Neural cell (in vitro differentiated cells): Measurements from ENCODE around the gene CISH. TPM values are rescaled to one million over a fixed set of nuclear protein-coding genes. Genes with fewer than 3 reads are reported as not detected.

Source experiments
- H2AFZ ChIP-seq: fragments of 200-600, 300-800 bp; sonication (generic), shearing (Covaris generic); 2 replicates; pipeline ENCODE4 v1.6.0; 2014; ENCODE audit warnings: low read depth, mild to moderate bottlenecking, antibody characterized with exemption, low read length, moderate library complexity
- H3F3A ChIP-seq: fragments of 200-600 bp; shearing (Covaris generic); 2 replicates; pipeline ENCODE4 v1.6.1; 2016; ENCODE audit warnings: mild to moderate bottlenecking, moderate library complexity, mixed read lengths, antibody characterized with exemption, low read length; ENCODE audit not compliant: insufficient read depth, poor library complexity, severe bottlenecking
- H3K27ac ChIP-seq: fragments of 200-600, 300-800 bp; sonication (generic), shearing (Covaris generic); 2 replicates; pipeline ENCODE4 v1.5.1; 2014; ENCODE audit warnings: mild to moderate bottlenecking, low read length, moderate library complexity
- H3K27me3 ChIP-seq: fragments of 300-800, 200-600 bp; sonication (generic), shearing (Covaris generic); 2 replicates; pipeline ENCODE4 v1.6.0; 2014; ENCODE audit warnings: mild to moderate bottlenecking, low read depth, low read length, moderate library complexity; ENCODE audit not compliant: insufficient read depth
- H3K36me3 ChIP-seq: fragments of 300-800, 200-600 bp; sonication (generic), shearing (Covaris generic); 2 replicates; pipeline ENCODE4 v1.5.1; 2014; ENCODE audit warnings: mild to moderate bottlenecking, antibody characterized with exemption, low read length, moderate library complexity; ENCODE audit not compliant: insufficient read depth
- H3K4me2 ChIP-seq: fragments of 300-800, 200-600 bp; sonication (generic), shearing (Covaris generic); 2 replicates; pipeline ENCODE4 v1.6.0; 2014; ENCODE audit warnings: mild to moderate bottlenecking, low read length
- H3K4me3 ChIP-seq: fragments of 300-800, 200-600 bp; sonication (generic), shearing (Covaris generic); 2 replicates; pipeline ENCODE4 v1.5.1; 2014; ENCODE audit warnings: mild to moderate bottlenecking, low read length, moderate library complexity
- H3K79me2 ChIP-seq: fragments of 200-600 bp; shearing (Covaris generic); replicated peaks from 2 replicates; pipeline ENCODE4 v1.6.0; 2014; ENCODE audit warnings: mild to moderate bottlenecking, low read length, moderate library complexity; ENCODE audit not compliant: insufficient read depth
- H3K9ac ChIP-seq: fragments of 300-800, 200-600 bp; sonication (generic), shearing (Covaris generic); 2 replicates; pipeline ENCODE4 v1.6.1; 2016; ENCODE audit warnings: mild to moderate bottlenecking, low read length, mixed read lengths
- H3K9me2 ChIP-seq: fragments of 200-600 bp; shearing (Covaris generic); 2 replicates; pipeline ENCODE4 v1.6.1; 2016; ENCODE audit warnings: mild to moderate bottlenecking, low read length, mixed read lengths; ENCODE audit not compliant: insufficient read depth
- H3K9me3 ChIP-seq: fragments of 200-600, 300-800 bp; sonication (generic), shearing (Covaris generic); 2 replicates; pipeline ENCODE4 v1.6.1; 2016; ENCODE audit warnings: mild to moderate bottlenecking, mixed run types, low read length, moderate library complexity, mixed read lengths
- H4K20me1 ChIP-seq: fragments of 200-600 bp; shearing (Covaris generic); 2 replicates; pipeline ENCODE4 v1.6.1; 2016; ENCODE audit warnings: mild to moderate bottlenecking, mixed run types; ENCODE audit not compliant: insufficient read depth
- CTCF ChIP-seq: fragments of 450-650 bp; IDR thresholded peaks from 2 replicates; pipeline ENCODE4 v1.5.1; 2014; ENCODE audit warnings: antibody characterized with exemption, mild to moderate bottlenecking, moderate library complexity; ENCODE audit not compliant: poor library complexity, severe bottlenecking
- EP300 ChIP-seq: fragments of 450-650 bp; conservative IDR thresholded peaks from 2 replicates; pipeline ENCODE4 v1.6.1; 2014; ENCODE audit warnings: antibody characterized with exemption, mild to moderate bottlenecking, moderate library complexity; ENCODE audit not compliant: poor library complexity, severe bottlenecking
- EZH2 ChIP-seq: fragments of 200-600, 300-800 bp; shearing (Covaris generic), sonication (generic); IDR thresholded peaks from 2 replicates; pipeline ENCODE4 v1.6.1; 2014; ENCODE audit warnings: antibody characterized with exemption, low read length, borderline replicate concordance, mild to moderate bottlenecking; ENCODE audit not compliant: insufficient read depth, poor library complexity, severe bottlenecking
- MXI1 ChIP-seq: fragments of 450-650 bp; conservative IDR thresholded peaks from 2 replicates; pipeline ENCODE4 v1.6.1; 2014; ENCODE audit warnings: antibody characterized with exemption, mild to moderate bottlenecking; ENCODE audit not compliant: poor library complexity, severe bottlenecking
- POLR2AphosphoS5 ChIP-seq: IDR thresholded peaks from 2 replicates; pipeline ENCODE4 v1.6.1; 2012
- RAD21 ChIP-seq: fragments of 450-650 bp; conservative IDR thresholded peaks from 2 replicates; pipeline ENCODE4 v1.6.1; 2014; ENCODE audit warnings: antibody characterized with exemption, mild to moderate bottlenecking, moderate library complexity
- SMC3 ChIP-seq: fragments of 450-650 bp; conservative IDR thresholded peaks from 2 replicates; pipeline ENCODE4 v1.6.1; 2014; ENCODE audit warnings: antibody characterized with exemption, mild to moderate bottlenecking, moderate library complexity; ENCODE audit not compliant: poor library complexity
- TAF1 ChIP-seq: IDR thresholded peaks from 2 replicates; pipeline ENCODE4 v1.6.1; 2012; ENCODE audit warnings: low read depth
- polyA plus RNA-seq: library from polyadenylated mRNA; depleted of rRNA; stranded (reverse); fragments of >200 nt; gene quantifications from 2 replicates; pipeline ENCODE4 v1.2.3, GENCODE V29; 2014
- TF ChIP-seq, protein P1 (sequence below): IDR thresholded peaks from 2 replicates; pipeline ENCODE4 v1.6.1; 2012; ENCODE audit warnings: borderline replicate concordance

The CISH gene
- polyA plus RNA-seq, 1 donor from 2014 or later = not detected

DNA sequence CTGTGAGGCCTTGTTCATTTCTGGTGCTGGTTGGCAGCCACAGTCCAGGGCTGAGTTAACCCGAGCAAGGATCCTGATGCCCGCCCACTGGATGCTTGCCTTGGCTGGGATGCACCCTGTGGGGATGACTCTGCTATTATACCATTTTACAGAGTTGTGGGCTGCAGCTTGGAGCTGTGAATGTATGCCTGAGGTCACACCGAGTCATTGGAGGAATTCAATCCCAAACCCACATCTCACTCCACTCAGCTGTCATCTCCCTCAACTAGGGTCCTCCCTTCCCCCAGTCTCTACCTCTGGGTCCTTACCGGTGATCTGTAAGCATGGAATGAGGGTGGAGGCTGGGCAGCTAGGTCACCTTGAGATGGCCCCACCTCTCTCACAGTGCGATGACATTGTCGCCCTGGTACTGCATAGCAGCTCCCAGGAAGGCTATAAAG, 27.5 kb upstream of the CISH start:
- no peak overlapping the region for H3K4me3 ChIP-seq
- no peak overlapping the region for H3K4me2 ChIP-seq
- H3K9me3 ChIP-seq = no peaks in the 10 kb centered on the region
- no peak overlapping the region for H2AFZ ChIP-seq
- H4K20me1 ChIP-seq = no peaks in the 10 kb centered on the region
- no peaks in the 10 kb centered on the region for H3K79me2 ChIP-seq
- H3K27me3 ChIP-seq = no peaks in the 10 kb centered on the region
- H3K9ac ChIP-seq = no peak overlapping the region
- no peak overlapping the region for H3K27ac ChIP-seq
- H3F3A ChIP-seq = no peaks in the 10 kb centered on the region
- no peaks in the 10 kb centered on the region for H3K9me2 ChIP-seq
- H3K36me3 ChIP-seq = no peaks in the 10 kb centered on the region
- TF ChIP-seq EZH2 (no peak), SMC3 (no peak), POLR2AphosphoS5 (no peak), EP300 (no peak), MXI1 (no peak), RAD21 (no peak), CTCF (no peak), TAF1 (no peak)
- TF ChIP-seq, protein P1, sequence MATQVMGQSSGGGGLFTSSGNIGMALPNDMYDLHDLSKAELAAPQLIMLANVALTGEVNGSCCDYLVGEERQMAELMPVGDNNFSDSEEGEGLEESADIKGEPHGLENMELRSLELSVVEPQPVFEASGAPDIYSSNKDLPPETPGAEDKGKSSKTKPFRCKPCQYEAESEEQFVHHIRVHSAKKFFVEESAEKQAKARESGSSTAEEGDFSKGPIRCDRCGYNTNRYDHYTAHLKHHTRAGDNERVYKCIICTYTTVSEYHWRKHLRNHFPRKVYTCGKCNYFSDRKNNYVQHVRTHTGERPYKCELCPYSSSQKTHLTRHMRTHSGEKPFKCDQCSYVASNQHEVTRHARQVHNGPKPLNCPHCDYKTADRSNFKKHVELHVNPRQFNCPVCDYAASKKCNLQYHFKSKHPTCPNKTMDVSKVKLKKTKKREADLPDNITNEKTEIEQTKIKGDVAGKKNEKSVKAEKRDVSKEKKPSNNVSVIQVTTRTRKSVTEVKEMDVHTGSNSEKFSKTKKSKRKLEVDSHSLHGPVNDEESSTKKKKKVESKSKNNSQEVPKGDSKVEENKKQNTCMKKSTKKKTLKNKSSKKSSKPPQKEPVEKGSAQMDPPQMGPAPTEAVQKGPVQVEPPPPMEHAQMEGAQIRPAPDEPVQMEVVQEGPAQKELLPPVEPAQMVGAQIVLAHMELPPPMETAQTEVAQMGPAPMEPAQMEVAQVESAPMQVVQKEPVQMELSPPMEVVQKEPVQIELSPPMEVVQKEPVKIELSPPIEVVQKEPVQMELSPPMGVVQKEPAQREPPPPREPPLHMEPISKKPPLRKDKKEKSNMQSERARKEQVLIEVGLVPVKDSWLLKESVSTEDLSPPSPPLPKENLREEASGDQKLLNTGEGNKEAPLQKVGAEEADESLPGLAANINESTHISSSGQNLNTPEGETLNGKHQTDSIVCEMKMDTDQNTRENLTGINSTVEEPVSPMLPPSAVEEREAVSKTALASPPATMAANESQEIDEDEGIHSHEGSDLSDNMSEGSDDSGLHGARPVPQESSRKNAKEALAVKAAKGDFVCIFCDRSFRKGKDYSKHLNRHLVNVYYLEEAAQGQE = no peak

- Histone ChIP-seq H3K4me2 (no peak overlapping the region), H3K9ac (no peak overlapping the region), H3K4me3 (no peak overlapping the region), H3K27me3 (no peaks in the 10 kb centered on the region), H4K20me1 (no peaks in the 10 kb centered on the region), H3K9me3 (no peaks in the 10 kb centered on the region), H2AFZ (no peak overlapping the region), H3K36me3 (no peaks in the 10 kb centered on the region), H3F3A (no peaks in the 10 kb centered on the region), H3K27ac (no peak overlapping the region), H3K79me2 (no peaks in the 10 kb centered on the region), H3K9me2 (no peaks in the 10 kb centered on the region)
- TF ChIP-seq EP300 (no peak), SMC3 (no peak), POLR2AphosphoS5 (no peak)
Measured at GRCh38 chr3:50637945-50638344, 26.4 kb upstream of the CISH start.

- Histone ChIP-seq H2AFZ (no peak overlapping the region), H3K79me2 (no peaks in the 10 kb centered on the region), H3K4me3 (no peak overlapping the region), H3K9me3 (no peaks in the 10 kb centered on the region), H3K9me2 (no peaks in the 10 kb centered on the region), H3K27ac (no peak overlapping the region), H3K36me3 (no peaks in the 10 kb centered on the region), H4K20me1 (no peaks in the 10 kb centered on the region), H3F3A (no peaks in the 10 kb centered on the region), H3K4me2 (no peak overlapping the region), H3K27me3 (no peaks in the 10 kb centered on the region), H3K9ac (no peak overlapping the region)
- TF ChIP-seq EP300 = no peak
- TF ChIP-seq, protein P1 = no peak
- TF ChIP-seq CTCF = no peak
- no peak for TF ChIP-seq MXI1
- no peak for TF ChIP-seq TAF1
- TF ChIP-seq POLR2AphosphoS5 = no peak
- no peak for TF ChIP-seq SMC3
- no peak for TF ChIP-seq EZH2
- TF ChIP-seq RAD21 = no peak
Measured at GRCh38 chr3:50637011-50637410, 25.4 kb upstream of the CISH start.
